A549 (cell line): ENCODE data around the gene WLS. TPM values are rescaled to one million over a fixed set of nuclear protein-coding genes. Genes with fewer than 3 reads are reported as not detected.
A peak's percentile ranks its signal among the peaks of the same experiment; 100 is the strongest.

Experiments
- ATAC-seq, 2 experiments: fragments of 200-7000 bp in 1 of 2; fragments of >200 bp in 1 of 2; cut with Nextera tagmentation in 1 of 2; cut with Tn5 transposase in 1 of 2; 3 replicates each; pipeline versions ENCODE4 v1.8.0 to v1.9.1; 2018 to 2020; ENCODE audit warnings: mild to moderate bottlenecking in 1 of 2, moderate library complexity in 1 of 2
- CTCF ChIA-PET: fragments of 300-600 bp; sonication (Branson Sonifier 250); formaldehyde crosslinking; extraction: SDS; loops from one replicate; lab custom pipeline; 2021; ENCODE audit warnings: antibody characterized with exemption, inconsistent platforms; lab: Yijun Ruan, JAX
- POLR2A ChIA-PET: fragments of 350-600 bp; formaldehyde crosslinking; extraction: SDS; loops from one replicate; lab custom pipeline; 2021; ENCODE audit warnings: antibody characterized with exemption, inconsistent platforms; lab: Yijun Ruan, JAX
- DNase-seq, 2 experiments: peaks; one replicate each; pipeline versions ENCODE4 v3.0.0 to v3.0.0-alpha.2; 2011 to 2016; ENCODE audit warnings: low read depth in 1 of 2, low spot score in 1 of 2
- FAIRE-seq: peaks from 2 replicates; lab custom pipeline; 2011; peaks lifted over from hg19 to GRCh38; lab: Jason Lieb, UNC
- H3K27ac ChIP-seq, 2 experiments: fragments of >200 bp; sonication (Bioruptor Twin); formaldehyde crosslinking; 3 replicates each; pipeline ENCODE4 v1.5.1; 2016 to 2017
- H3K4me1 ChIP-seq: fragments of >200 bp; sonication (Bioruptor Twin); formaldehyde crosslinking; 3 replicates; pipeline ENCODE4 v1.6.1; 2016
- H3K4me2 ChIP-seq: fragments of >200 bp; sonication (Bioruptor Twin); formaldehyde crosslinking; 3 replicates; pipeline ENCODE4 v1.6.1; 2016
- H3K4me3 ChIP-seq: fragments of >200 bp; sonication (Bioruptor Twin); formaldehyde crosslinking; 3 replicates; pipeline ENCODE4 v1.5.1; 2016
- H3K9me3 ChIP-seq: fragments of >200 bp; sonication (Bioruptor Twin); formaldehyde crosslinking; 3 replicates; pipeline ENCODE4 v1.6.1; 2016
- BHLHE40 ChIP-seq: IDR thresholded peaks from 2 replicates; pipeline ENCODE4 v1.6.1; 2012; ENCODE audit warnings: low read depth, low read length, inconsistent platforms
- CHD2 ChIP-seq: fragments of 150-350 bp; IDR thresholded peaks from 2 replicates; pipeline ENCODE4 v1.6.1; 2014; ENCODE audit warnings: low read length; ENCODE audit not compliant: partially characterized antibody
- CHD4 ChIP-seq: fragments of 200-600 bp; sonication (generic); IDR thresholded peaks from 2 replicates; pipeline ENCODE4 v1.6.1; 2016; ENCODE audit warnings: antibody characterized with exemption, mild to moderate bottlenecking, borderline replicate concordance
- EP300 ChIP-seq, 2 experiments: fragments of >200 bp; sonication (Bioruptor Twin); formaldehyde crosslinking; IDR thresholded peaks; 2 replicates in 1 of 2; 3 replicates in 1 of 2; pipeline ENCODE4 v1.6.1; 2016 to 2017
- FOSL2 ChIP-seq, 2 experiments: fragments of 450-650 bp in 1 of 2; fragments of >200 bp in 1 of 2; sonication (Bioruptor Twin) in 1 of 2; formaldehyde crosslinking; IDR thresholded peaks; 2 replicates each; pipeline versions ENCODE4 v1.5.0 to v1.6.1; 2016 to 2020; ENCODE audit warnings: mild to moderate bottlenecking in 1 of 2, moderate library complexity in 1 of 2
- FOXS1 ChIP-seq: fragments of 250-450 bp; sonication (Bioruptor Pico); IDR thresholded peaks from 2 replicates; pipeline ENCODE4 v1.5.0; 2020; ENCODE audit warnings: mild to moderate bottlenecking, moderate library complexity
- GATA3 ChIP-seq: IDR thresholded peaks from 2 replicates; pipeline ENCODE4 v1.6.1; 2012; ENCODE audit warnings: borderline replicate concordance
- HOXA7 ChIP-seq: fragments of 250-450 bp; sonication (Bioruptor Pico); IDR thresholded peaks from 2 replicates; pipeline ENCODE4 v1.5.0; 2020; ENCODE audit warnings: mild to moderate bottlenecking, moderate library complexity
- KDM1A ChIP-seq: fragments of 200-600 bp; sonication (generic); IDR thresholded peaks from 2 replicates; pipeline ENCODE4 v1.6.1; 2016; ENCODE audit warnings: low read depth, mild to moderate bottlenecking
- MAFK ChIP-seq: fragments of 450-650 bp; IDR thresholded peaks from 2 replicates; pipeline ENCODE4 v1.6.1; 2014; ENCODE audit not compliant: partially characterized antibody
- MAX ChIP-seq: IDR thresholded peaks from 2 replicates; pipeline ENCODE4 v1.6.1; 2012
- NFE2L2 ChIP-seq: fragments of 150-350 bp; conservative IDR thresholded peaks from 2 replicates; pipeline ENCODE4 v1.6.1; 2014; ENCODE audit warnings: low read length
- POLR2AphosphoS2 ChIP-seq: conservative IDR thresholded peaks from 2 replicates; pipeline ENCODE4 v1.6.1; 2012; ENCODE audit warnings: low read length, improper control_type of control experiment, inconsistent platforms
- RAD21 ChIP-seq, 2 experiments: fragments of >200 bp in 1 of 2; sonication (Bioruptor Twin) in 1 of 2; formaldehyde crosslinking in 1 of 2; IDR thresholded peaks in 1 of 2; conservative IDR thresholded peaks in 1 of 2; 2 replicates in 1 of 2; 3 replicates in 1 of 2; pipeline ENCODE4 v1.6.1; 2012 to 2018; ENCODE audit warnings: inconsistent platforms in 1 of 2
- RCOR1 ChIP-seq: fragments of 150-350 bp; IDR thresholded peaks from 2 replicates; pipeline ENCODE4 v1.6.1; 2014; ENCODE audit warnings: antibody characterized with exemption, low read length, low read depth
- REST ChIP-seq: fragments of 200-600 bp; sonication (generic); IDR thresholded peaks from 2 replicates; pipeline ENCODE4 v1.6.1; 2016; ENCODE audit warnings: antibody characterized with exemption, mild to moderate bottlenecking, moderate library complexity
- TP53 ChIP-seq: fragments of 250-450 bp; sonication (Bioruptor Pico); IDR thresholded peaks from 2 replicates; pipeline ENCODE4 v1.5.0; 2021; ENCODE audit warnings: mild to moderate bottlenecking, moderate library complexity
- ZC3H11A ChIP-seq: fragments of 450-650 bp; IDR thresholded peaks from 2 replicates; pipeline ENCODE4 v1.6.1; 2014; ENCODE audit warnings: antibody characterized with exemption, mild to moderate bottlenecking
- ZFP36 ChIP-seq: fragments of 450-650 bp; IDR thresholded peaks from 2 replicates; pipeline ENCODE4 v1.6.1; 2014; ENCODE audit warnings: borderline replicate concordance; ENCODE audit not compliant: partially characterized antibody
- ZNF302 ChIP-seq: fragments of 250-450 bp; sonication (Bioruptor Pico); IDR thresholded peaks from 2 replicates; pipeline ENCODE4 v1.9.0; 2021; ENCODE audit warnings: inconsistent platforms, mild to moderate bottlenecking, moderate library complexity
- WGBS: methylation state at CpG from one replicate; pipeline ENCODE4 v1.1.6; 2017; ENCODE audit errors: missing lambda C conversion rate; 5-methylcytosine and 5-hydroxymethylcytosine counted together
- polyA plus RNA-seq, 4 experiments: library from polyadenylated mRNA; depleted of rRNA in 3 of 4; stranded (reverse); fragments of >200 nt; fragmentation: RNase III in 1 of 4; extraction: RNeasy Plus Mini Kit Qiagen cat#74134 plus additional on column Dnase treatment in 1 of 4; gene quantifications; 2 replicates in 3 of 4; 3 replicates in 1 of 4; pipeline ENCODE4 v1.2.3, GENCODE V29; 2011 to 2017

WLS gene
- polyA plus RNA-seq, 2 of the 4 experiments (the other 2 are of a cell fraction), result 6.6 to 12.1 TPM

- Histone ChIP-seq H3K9me3 (no peaks in the 10 kb centered on the region), H3K27ac (no peak overlapping the region), H3K4me3 (no peak overlapping the region), H3K4me2 (peak overlapping the region; percentile 31), H3K4me1 (peaks cover 12% of the 10 kb centered on the region)
- POLR2A ChIA-PET, result interaction anchor here (1.3 kb wide), 1 partner anchor 34 kb away, joined by 3 read pairs; the partner anchor contains the start of gene WLS
- peak; percentile 40 for TF ChIP-seq MAFK
- TF ChIP-seq RCOR1, result no peak
- no peak for TF ChIP-seq FOXS1
- no peak for TF ChIP-seq ZFP36
- no peak for TF ChIP-seq ZC3H11A
- TF ChIP-seq HOXA7 (CRISPR knock-in tag), result no peak
- 0 out of 2 replicates have a peak, but pooled peaks have one; percentile 11 for TF ChIP-seq FOSL2 (IDR thresholded peaks at IDR 0.05)
- TF ChIP-seq FOSL2 (CRISPR knock-in tag; IDR thresholded peaks at IDR 0.05), result peak; percentile 61
- TF ChIP-seq MAX, result no peak
- TF ChIP-seq CHD2, result no peak
- peak; percentile 56; the same call in 1 of the 2 replicates for TF ChIP-seq NFE2L2
- TF ChIP-seq TP53, result no peak
- 12% methylated on average over 1 of the region's 1 CpG for WGBS
- FAIRE-seq (no peak), DNase-seq (peak; percentile 28 to 49), ATAC-seq (peak; percentile 39 to 61; a peak in 2 of 6 replicates)
- CTCF ChIA-PET, result interaction anchor here (0.8 to 1.0 kb wide), 3 partner anchors 8 to 64 kb away, joined by 3 read pairs; no protein-coding TSS in a partner anchor
Observed at GRCh38 chr1:68197891-68198290, 34.4 kb downstream of the WLS start.

GRCh38 chr1:68197461-68197860 is 34.9 kb downstream of the WLS start:
- no peaks in the 10 kb centered on the region for H3K9me3 ChIP-seq
- POLR2A ChIA-PET, result interaction anchor here (1.3 kb wide), 1 partner anchor 35 kb away, joined by 3 read pairs; the partner anchor contains the start of gene WLS
- WGBS, result 57% methylated on average over 2 of the region's 2 CpGs
- TF ChIP-seq RAD21 (conservative IDR thresholded peaks at IDR 0.05 in 1 of 2, IDR thresholded peaks at IDR 0.05 in 1 of 2) (no peak), TP53 (no peak)
- no peak for FAIRE-seq
- no peak for ATAC-seq
- no peak for DNase-seq
- no peak overlapping the region for H3K27ac ChIP-seq
- CTCF ChIA-PET, result interaction anchor here (0.8 to 0.9 kb wide), 3 partner anchors 10 to 125 kb away, joined by 3 to 5 read pairs (median 3); no protein-coding TSS in a partner anchor
- peak overlapping the region; percentile 31 for H3K4me2 ChIP-seq
- H3K4me3 ChIP-seq, result no peak overlapping the region
- peaks cover 12% of the 10 kb centered on the region for H3K4me1 ChIP-seq

GRCh38 chr1:68196676-68197075 is 35.6 kb downstream of the WLS start:
- WGBS, result 74% methylated on average over 3 of the region's 3 CpGs
- no peak overlapping the region for H3K4me2 ChIP-seq
- ChIA-PET POLR2A (no interaction called here), CTCF (interaction anchor here (0.8 to 0.9 kb wide), 3 partner anchors 11 to 125 kb away, joined by 3 to 5 read pairs (median 3); no protein-coding TSS in a partner anchor)
- no peak for DNase-seq
- TF ChIP-seq CHD4, result no peak
- TF ChIP-seq ZNF302, result no peak
- TF ChIP-seq MAFK, result peak; percentile 51
- TF ChIP-seq FOSL2 (IDR thresholded peaks at IDR 0.05), result no peak
- no peak for TF ChIP-seq FOSL2 (CRISPR knock-in tag; IDR thresholded peaks at IDR 0.05)
- no peak for TF ChIP-seq BHLHE40
- no peak for TF ChIP-seq MAX
- no peak for FAIRE-seq
- ATAC-seq, result no peak
- H3K27ac ChIP-seq, result no peak overlapping the region
- no peak overlapping the region for H3K4me3 ChIP-seq
- H3K4me1 ChIP-seq, result peaks cover 12% of the 10 kb centered on the region
- no peaks in the 10 kb centered on the region for H3K9me3 ChIP-seq

GRCh38 chr1:68191717-68192116 is 40.6 kb downstream of the WLS start:
- DNase-seq, result no peak
- no peak overlapping the region for H3K4me3 ChIP-seq
- peaks cover 7% of the 10 kb centered on the region; the same call in 2 of the 3 replicates for H3K4me1 ChIP-seq
- no peak overlapping the region for H3K27ac ChIP-seq
- ChIA-PET POLR2A (no interaction called here), CTCF (no interaction called here)
- no peak for FAIRE-seq
- no peak for ATAC-seq
- no peaks in the 10 kb centered on the region for H3K9me3 ChIP-seq
- TF ChIP-seq GATA3, result no peak
- no peak for TF ChIP-seq REST
- no peak for TF ChIP-seq NFE2L2
- TF ChIP-seq CHD4, result no peak
- no peak for TF ChIP-seq POLR2AphosphoS2
- no peak for TF ChIP-seq FOXS1
- TF ChIP-seq EP300 (IDR thresholded peaks at IDR 0.05), result no peak
- TF ChIP-seq BHLHE40, result no peak
- no peak for TF ChIP-seq KDM1A
- no peak overlapping the region for H3K4me2 ChIP-seq
- WGBS, result 77% methylated on average over 2 of the region's 2 CpGs
